NB4 (cell line): ENCODE data around the gene RAB7A.
A peak's percentile ranks its signal among the peaks of the same experiment; 100 is the strongest.

ENCODE experiments used
- DNase-seq: peaks from one replicate; pipeline ENCODE4 v3.0.0; 2010; ENCODE audit warnings: low read depth
- H3K4me3 ChIP-seq: one replicate; pipeline ENCODE4 v1.5.1; 2011; ENCODE audit warnings: mild to moderate bottlenecking, low read depth, low read length, moderate library complexity
- MAX ChIP-seq: IDR thresholded peaks from 2 replicates; pipeline ENCODE4 v1.6.1; 2011; ENCODE audit warnings: low read depth, low read length
- MYC ChIP-seq: IDR thresholded peaks from 2 replicates; pipeline ENCODE4 v1.6.1; 2011; ENCODE audit warnings: low read depth, low read length
- POLR2A ChIP-seq: IDR thresholded peaks from 2 replicates; pipeline ENCODE4 v1.6.1; 2011; ENCODE audit warnings: mild to moderate bottlenecking; ENCODE audit not compliant: insufficient read length; ENCODE audit errors: extremely low read depth
- TF ChIP-seq, protein P1 (sequence below): IDR thresholded peaks from one replicate; pipeline ENCODE4 v1.5.1; 2012; ENCODE audit warnings: low read depth, low read length

The RAB7A gene

DNA sequence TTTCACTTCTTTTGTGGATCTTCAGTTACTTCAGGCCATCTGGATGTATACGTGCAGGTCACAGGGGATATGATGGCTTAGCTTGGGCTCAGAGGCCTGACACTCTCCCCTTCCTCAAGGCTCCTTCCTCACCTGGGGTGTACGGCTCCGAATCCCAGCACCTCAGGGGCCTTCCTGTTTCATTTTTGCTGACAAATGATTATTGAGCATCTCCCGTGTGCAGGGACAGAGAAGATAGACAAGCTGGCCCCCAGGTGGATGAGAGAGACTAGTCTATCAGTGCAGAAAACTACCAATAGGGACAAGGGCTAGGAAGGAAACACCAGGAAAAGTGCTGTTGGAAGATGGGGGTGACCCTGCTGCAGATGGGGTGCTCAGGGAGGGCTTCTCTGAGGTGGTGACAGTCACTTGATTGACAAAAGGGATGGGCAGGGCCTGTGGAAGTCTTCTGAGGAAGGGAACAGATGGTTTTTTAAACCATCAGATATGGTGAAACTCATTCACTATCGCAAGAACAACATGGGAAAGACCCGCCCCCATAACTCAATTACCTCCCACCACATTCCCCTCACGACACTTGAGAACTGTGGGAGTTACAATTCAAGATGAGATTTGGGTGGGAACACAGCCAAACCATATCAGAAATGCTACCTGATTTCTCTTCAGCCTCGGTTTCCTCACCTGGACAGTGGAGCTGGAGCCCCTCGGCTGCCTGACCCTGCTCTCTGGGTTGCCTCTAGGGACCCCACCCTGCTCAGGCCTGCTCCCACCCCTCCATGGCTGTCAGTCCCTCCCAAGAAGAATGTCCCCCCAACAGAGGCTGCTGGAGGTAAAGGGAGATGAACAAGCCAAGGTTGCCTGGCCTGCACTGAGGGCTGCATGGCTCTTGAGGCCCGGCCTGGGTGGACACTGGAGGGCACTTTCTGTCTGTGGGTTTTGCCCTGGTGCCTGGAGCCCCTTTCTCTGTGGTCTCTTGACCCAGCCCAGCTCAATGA lies 116.2 kb downstream of the RAB7A start:
- TF ChIP-seq, protein P1, sequence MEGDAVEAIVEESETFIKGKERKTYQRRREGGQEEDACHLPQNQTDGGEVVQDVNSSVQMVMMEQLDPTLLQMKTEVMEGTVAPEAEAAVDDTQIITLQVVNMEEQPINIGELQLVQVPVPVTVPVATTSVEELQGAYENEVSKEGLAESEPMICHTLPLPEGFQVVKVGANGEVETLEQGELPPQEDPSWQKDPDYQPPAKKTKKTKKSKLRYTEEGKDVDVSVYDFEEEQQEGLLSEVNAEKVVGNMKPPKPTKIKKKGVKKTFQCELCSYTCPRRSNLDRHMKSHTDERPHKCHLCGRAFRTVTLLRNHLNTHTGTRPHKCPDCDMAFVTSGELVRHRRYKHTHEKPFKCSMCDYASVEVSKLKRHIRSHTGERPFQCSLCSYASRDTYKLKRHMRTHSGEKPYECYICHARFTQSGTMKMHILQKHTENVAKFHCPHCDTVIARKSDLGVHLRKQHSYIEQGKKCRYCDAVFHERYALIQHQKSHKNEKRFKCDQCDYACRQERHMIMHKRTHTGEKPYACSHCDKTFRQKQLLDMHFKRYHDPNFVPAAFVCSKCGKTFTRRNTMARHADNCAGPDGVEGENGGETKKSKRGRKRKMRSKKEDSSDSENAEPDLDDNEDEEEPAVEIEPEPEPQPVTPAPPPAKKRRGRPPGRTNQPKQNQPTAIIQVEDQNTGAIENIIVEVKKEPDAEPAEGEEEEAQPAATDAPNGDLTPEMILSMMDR = no peak
- TF ChIP-seq POLR2A = no peak
- H3K4me3 ChIP-seq = no peak overlapping the region
- no peak for DNase-seq

- TF ChIP-seq POLR2A (no peak), MYC (no peak), MAX (no peak)
- TF ChIP-seq, protein P1 = no peak
- no peak for DNase-seq
- no peak overlapping the region for H3K4me3 ChIP-seq
These were observed 118.5 kb downstream of the RAB7A start for GRCh38 chr3:128844502-128844901.

DNA sequence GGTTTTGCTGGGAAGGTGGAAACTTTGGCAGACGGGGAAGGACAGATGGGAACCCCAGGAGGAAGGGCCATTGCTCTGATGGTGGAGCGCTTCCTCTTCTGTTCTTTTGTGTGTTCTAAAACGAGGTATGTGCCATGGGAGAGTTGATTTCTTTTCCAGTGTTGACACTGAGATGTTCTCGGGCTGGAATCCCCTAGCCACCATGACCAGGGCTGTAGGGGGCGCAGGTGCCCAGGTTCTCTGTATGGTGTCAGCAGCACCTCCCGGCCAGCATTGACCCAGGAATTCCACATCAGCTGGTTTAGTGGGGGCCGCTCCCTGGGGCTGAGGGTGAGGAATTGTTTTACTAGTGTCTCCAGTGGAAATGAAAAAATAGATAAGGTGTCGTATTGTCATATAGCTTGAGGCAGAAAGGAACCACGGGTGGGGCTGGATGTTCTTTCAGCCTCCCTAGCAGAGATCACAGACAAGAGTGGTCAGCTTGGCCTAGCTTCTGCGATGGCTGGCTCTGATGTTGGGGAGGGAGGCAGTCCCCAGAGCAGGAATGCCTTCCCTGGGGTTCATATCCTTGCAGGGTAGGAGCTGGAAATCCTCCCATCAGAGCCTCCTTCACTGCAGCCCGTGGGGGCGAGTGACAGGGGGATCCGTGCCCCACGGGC lies 119.3 kb downstream of the RAB7A start:
- H3K4me3 ChIP-seq = peak overlapping the region; percentile 34
- peak; percentile 68 for DNase-seq
- TF ChIP-seq POLR2A (no peak), MYC (no peak)
- TF ChIP-seq, protein P1 = peak; percentile 43

DNA sequence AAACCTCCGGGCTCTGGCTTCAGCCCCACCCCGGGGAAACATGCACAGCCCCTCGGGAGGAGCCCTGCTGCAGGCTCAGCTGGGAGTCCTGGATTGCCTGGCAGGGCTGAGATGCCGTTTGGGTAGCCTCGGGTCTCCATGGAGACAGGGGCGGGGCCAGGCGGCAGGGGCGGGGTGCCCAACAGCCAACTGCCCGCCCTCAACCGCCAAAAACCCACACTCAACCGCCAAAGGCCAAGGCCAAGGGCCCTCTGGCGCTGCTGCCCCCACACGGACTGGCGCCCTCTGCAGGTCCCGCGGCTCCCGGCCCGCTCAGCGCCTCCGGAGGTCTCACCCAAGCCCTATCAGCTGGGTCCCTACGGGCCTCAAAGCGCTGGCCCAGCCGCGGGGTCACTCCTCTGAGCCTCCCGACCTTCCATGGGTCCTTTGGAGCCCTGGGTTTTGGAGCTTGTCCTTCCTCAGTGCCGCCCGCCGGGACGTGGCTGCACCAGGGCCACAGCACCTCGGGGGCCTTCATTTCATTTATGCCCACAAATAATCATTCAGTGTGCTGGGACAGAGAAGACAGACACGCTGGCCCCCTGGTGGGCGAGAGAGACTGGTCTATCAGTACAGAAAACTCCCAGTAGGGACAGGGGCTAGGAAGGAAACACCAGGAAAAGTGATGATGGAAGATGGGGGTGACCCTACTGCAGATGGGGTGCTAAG lies 119.9 kb downstream of the RAB7A start:
- peak overlapping the region; percentile 34 for H3K4me3 ChIP-seq
- peak; percentile 98 for DNase-seq
- peak; percentile 9; the same call in 1 of the 2 replicates for TF ChIP-seq MYC
- TF ChIP-seq, protein P1 = peak; percentile 70
- peak; percentile 13 for TF ChIP-seq POLR2A
- peak; percentile 55; the same call in 1 of the 2 replicates for TF ChIP-seq MAX

GRCh38 chr3:128846486-128846891 lies 120.5 kb downstream of the RAB7A start:
- H3K4me3 ChIP-seq = peak overlapping the region; percentile 25

More at GRCh38 chr3:128846486-128846891, 120.5 kb downstream of the RAB7A start:
- DNase-seq = peak; percentile 98
- TF ChIP-seq MAX = peak; percentile 53; the same call in 1 of the 2 replicates
- peak; percentile 13 for TF ChIP-seq POLR2A
- peak; percentile 52 for TF ChIP-seq MYC
- TF ChIP-seq, protein P1 = peak; percentile 9
